ENCODE data around the gene MAN1C1. TPM values are rescaled to one million over a fixed set of nuclear protein-coding genes. Genes with fewer than 3 reads are reported as not detected.
"Not testable (repeated sequence)": the region's sequence is repeated elsewhere in the genome, so short reads cannot be mapped to it uniquely, and the experiment has no call there.

MAN1C1 gene
- polyA plus RNA-seq, 1 of the 3 experiments (the other 2 are of a cell fraction), result 0.20 TPM

DNA sequence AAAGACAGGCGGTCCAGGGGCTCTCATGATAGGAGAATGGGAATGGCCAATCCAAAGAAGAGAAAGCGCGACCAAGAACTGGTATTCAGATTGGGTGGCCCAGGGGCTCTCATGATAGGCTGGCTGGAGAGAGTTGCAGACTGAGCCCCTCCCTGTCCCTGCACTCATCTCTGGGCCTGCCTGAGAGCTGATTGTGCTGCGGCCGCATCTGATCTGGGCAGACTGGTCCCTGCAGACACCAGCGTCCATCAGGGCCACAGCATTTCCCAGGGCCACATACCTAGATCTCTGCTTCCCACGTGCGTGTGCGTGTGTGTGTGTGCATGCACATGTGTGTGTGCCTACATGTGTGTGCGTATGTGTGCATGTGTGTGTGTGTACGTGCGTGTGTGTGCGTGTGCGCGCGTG, 30.4 kb upstream of the MAN1C1 start:
- Histone ChIP-seq H3K36me3 (replicated peaks in 1 of 2; ENCODE audit: control insufficient read depth in 1 of 2, insufficient read depth in 2 of 2, low read length in 1 of 2) (no peaks in the 10 kb centered on the region), H3K4me3 (ENCODE audit: low read depth in 2 of 2, low read length in 1 of 2) (no peak overlapping the region), H3K4me1 (ENCODE audit: control insufficient read depth in 1 of 2, insufficient read depth in 2 of 2, low read depth in 1 of 2, low read length in 1 of 2) (no peaks in the 10 kb centered on the region; a peak in 1 of 4 replicates), H3K9me2 (no peaks in the 10 kb centered on the region), H3K27ac (ENCODE audit: low read depth in 2 of 2, low read length in 1 of 2) (no peak overlapping the region), H3K9me3 (no peaks in the 10 kb centered on the region), H4K20me1 (ENCODE audit: insufficient read depth) (no peaks in the 10 kb centered on the region), H3K9ac (no peak overlapping the region), H3K79me2 (ENCODE audit: insufficient read depth) (no peaks in the 10 kb centered on the region), H3K27me3 (ENCODE audit: insufficient read depth) (no peaks in the 10 kb centered on the region), H2AFZ (ENCODE audit: low read depth) (no peak overlapping the region), H3F3A (replicated peaks; ENCODE audit: insufficient read depth) (no peaks in the 10 kb centered on the region), H3K4me2 (no peak overlapping the region)
- TF ChIP-seq SMC3 (IDR thresholded peaks at IDR 0.05; ENCODE audit: low read depth, low read length), result no peak
- DNase-seq, result no peak
- WGBS (ENCODE audit: low lambda C conversion rate), result 97% methylated on average over 15 of the region's 16 CpGs
- CTCF ChIA-PET, result interaction anchor here (1.6 kb wide), 1 partner anchor 13 kb away, joined by 4 read pairs; no protein-coding TSS in a partner anchor
- POLR2A ChIA-PET, result no interaction called here

DNA sequence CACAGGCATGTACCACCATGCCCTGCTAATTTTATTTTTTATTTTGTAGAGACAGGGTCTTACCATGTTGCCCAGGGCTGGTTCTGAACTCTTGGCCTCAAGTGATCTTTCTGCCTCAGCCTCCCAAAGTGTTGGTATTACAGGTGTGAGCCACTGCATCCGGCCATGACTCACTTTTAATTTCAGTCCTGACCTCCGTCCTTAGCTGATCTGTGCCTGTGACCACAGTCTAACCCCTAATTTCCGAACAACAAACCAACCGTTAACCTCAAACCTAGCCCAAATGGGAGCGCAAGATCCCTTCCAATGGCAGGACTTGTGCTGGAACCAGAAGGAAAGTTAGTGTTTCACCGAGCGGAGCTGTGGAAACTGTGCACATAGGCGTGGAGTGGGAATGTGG, 29.3 kb upstream of the MAN1C1 start:
- TF ChIP-seq RCOR1 (IDR thresholded peaks at IDR 0.05; ENCODE audit: low read length) (no peak), EP300 (IDR thresholded peaks at IDR 0.05; ENCODE audit: borderline replicate concordance in 1 of 2, low read depth in 1 of 2, low read length in 1 of 2) (no peak), MEF2A (IDR thresholded peaks at IDR 0.05; ENCODE audit: borderline replicate concordance, low read depth) (no peak), MXI1 (IDR thresholded peaks at IDR 0.05; ENCODE audit: low read depth, low read length) (no peak), GABPA (IDR thresholded peaks at IDR 0.05; ENCODE audit: low read depth) (no peak), SMC3 (IDR thresholded peaks at IDR 0.05; ENCODE audit: low read depth, low read length) (no peak), ELF1 (IDR thresholded peaks at IDR 0.05) (no peak), FOXM1 (IDR thresholded peaks at IDR 0.05; ENCODE audit: low read depth) (no peak), FOXJ3 (CRISPR knock-in tag; IDR thresholded peaks at IDR 0.05) (no peak), YY1 (IDR thresholded peaks at IDR 0.05; ENCODE audit: low read depth) (no peak)
- TF ChIP-seq, protein P1, sequence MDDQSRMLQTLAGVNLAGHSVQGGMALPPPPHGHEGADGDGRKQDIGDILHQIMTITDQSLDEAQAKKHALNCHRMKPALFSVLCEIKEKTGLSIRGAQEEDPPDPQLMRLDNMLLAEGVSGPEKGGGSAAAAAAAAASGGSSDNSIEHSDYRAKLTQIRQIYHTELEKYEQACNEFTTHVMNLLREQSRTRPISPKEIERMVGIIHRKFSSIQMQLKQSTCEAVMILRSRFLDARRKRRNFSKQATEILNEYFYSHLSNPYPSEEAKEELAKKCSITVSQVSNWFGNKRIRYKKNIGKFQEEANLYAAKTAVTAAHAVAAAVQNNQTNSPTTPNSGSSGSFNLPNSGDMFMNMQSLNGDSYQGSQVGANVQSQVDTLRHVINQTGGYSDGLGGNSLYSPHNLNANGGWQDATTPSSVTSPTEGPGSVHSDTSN (IDR thresholded peaks at IDR 0.05), result no peak
- TF ChIP-seq, protein P2, sequence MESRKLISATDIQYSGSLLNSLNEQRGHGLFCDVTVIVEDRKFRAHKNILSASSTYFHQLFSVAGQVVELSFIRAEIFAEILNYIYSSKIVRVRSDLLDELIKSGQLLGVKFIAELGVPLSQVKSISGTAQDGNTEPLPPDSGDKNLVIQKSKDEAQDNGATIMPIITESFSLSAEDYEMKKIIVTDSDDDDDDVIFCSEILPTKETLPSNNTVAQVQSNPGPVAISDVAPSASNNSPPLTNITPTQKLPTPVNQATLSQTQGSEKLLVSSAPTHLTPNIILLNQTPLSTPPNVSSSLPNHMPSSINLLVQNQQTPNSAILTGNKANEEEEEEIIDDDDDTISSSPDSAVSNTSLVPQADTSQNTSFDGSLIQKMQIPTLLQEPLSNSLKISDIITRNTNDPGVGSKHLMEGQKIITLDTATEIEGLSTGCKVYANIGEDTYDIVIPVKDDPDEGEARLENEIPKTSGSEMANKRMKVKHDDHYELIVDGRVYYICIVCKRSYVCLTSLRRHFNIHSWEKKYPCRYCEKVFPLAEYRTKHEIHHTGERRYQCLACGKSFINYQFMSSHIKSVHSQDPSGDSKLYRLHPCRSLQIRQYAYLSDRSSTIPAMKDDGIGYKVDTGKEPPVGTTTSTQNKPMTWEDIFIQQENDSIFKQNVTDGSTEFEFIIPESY (IDR thresholded peaks at IDR 0.05; ENCODE audit: borderline replicate concordance, low read depth), result no peak
- TF ChIP-seq, protein P3, sequence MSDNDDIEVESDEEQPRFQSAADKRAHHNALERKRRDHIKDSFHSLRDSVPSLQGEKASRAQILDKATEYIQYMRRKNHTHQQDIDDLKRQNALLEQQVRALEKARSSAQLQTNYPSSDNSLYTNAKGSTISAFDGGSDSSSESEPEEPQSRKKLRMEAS (IDR thresholded peaks at IDR 0.05; ENCODE audit: low read depth), result no peak
- DNase-seq, result no peak
- Histone ChIP-seq H3K9me3 (no peaks in the 10 kb centered on the region), H3F3A (replicated peaks; ENCODE audit: insufficient read depth) (no peaks in the 10 kb centered on the region), H3K9ac (no peak overlapping the region), H3K79me2 (ENCODE audit: insufficient read depth) (no peaks in the 10 kb centered on the region), H3K36me3 (replicated peaks in 1 of 2; ENCODE audit: control insufficient read depth in 1 of 2, insufficient read depth in 2 of 2, low read length in 1 of 2) (no peaks in the 10 kb centered on the region), H3K27me3 (ENCODE audit: insufficient read depth) (no peaks in the 10 kb centered on the region), H3K27ac (ENCODE audit: low read depth in 2 of 2, low read length in 1 of 2) (no peak overlapping the region), H3K9me2 (no peaks in the 10 kb centered on the region), H4K20me1 (ENCODE audit: insufficient read depth) (no peaks in the 10 kb centered on the region), H3K4me2 (no peak overlapping the region), H3K4me1 (ENCODE audit: control insufficient read depth in 1 of 2, insufficient read depth in 2 of 2, low read depth in 1 of 2, low read length in 1 of 2) (no peaks in the 10 kb centered on the region; a peak in 1 of 4 replicates), H2AFZ (ENCODE audit: low read depth) (no peak overlapping the region), H3K4me3 (ENCODE audit: low read depth in 2 of 2, low read length in 1 of 2) (no peak overlapping the region)
- 90% methylated on average over 8 of the region's 8 CpGs for whole genome bisulfite sequencing (ENCODE audit: low lambda C conversion rate)
- POLR2A ChIA-PET, result no interaction called here
- CTCF ChIA-PET, result interaction anchor here (0.8 to 1.6 kb wide), 2 partner anchors 10 to 14 kb away, joined by 3 to 4 read pairs; no protein-coding TSS in a partner anchor

DNA sequence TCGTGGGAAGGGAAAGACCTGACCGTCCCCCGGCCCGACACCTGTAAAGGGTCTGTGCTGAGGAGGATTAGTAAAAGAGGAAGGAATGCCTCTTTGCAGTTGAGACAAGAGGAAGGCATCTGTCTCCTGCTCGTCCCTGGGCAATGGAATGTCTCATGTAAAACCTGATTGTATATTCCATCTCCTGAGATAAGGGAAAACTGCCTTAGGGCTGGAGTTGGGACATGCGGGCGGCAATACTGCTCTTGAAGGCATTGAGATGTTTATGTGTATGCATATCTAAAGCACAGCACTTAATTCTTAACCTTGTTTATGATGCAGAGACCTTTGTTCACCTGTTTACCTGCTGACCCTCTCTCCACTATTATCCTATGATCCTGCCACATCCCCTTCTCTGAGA, 28.4 kb upstream of the MAN1C1 start:
- H4K20me1 ChIP-seq (ENCODE audit: insufficient read depth); H3K27me3 ChIP-seq (ENCODE audit: insufficient read depth); H3K36me3 ChIP-seq (replicated peaks in 1 of 2; ENCODE audit: control insufficient read depth in 1 of 2, insufficient read depth in 2 of 2, low read length in 1 of 2); H3K27ac ChIP-seq (ENCODE audit: low read depth in 2 of 2, low read length in 1 of 2); H3K4me1 ChIP-seq (ENCODE audit: control insufficient read depth in 1 of 2, insufficient read depth in 2 of 2, low read depth in 1 of 2, low read length in 1 of 2); H3K9me2 ChIP-seq; DNase-seq; H2AFZ ChIP-seq (ENCODE audit: low read depth); H3K4me2 ChIP-seq; H3K9me3 ChIP-seq; H3F3A ChIP-seq (replicated peaks; ENCODE audit: insufficient read depth); CTCF ChIA-PET; H3K4me3 ChIP-seq (ENCODE audit: low read depth in 2 of 2, low read length in 1 of 2); H3K79me2 ChIP-seq (ENCODE audit: insufficient read depth); H3K9ac ChIP-seq; POLR2A ChIA-PET: not testable (repeated sequence)
- WGBS (ENCODE audit: low lambda C conversion rate), result 57% methylated on average over 7 of the region's 7 CpGs

DNA sequence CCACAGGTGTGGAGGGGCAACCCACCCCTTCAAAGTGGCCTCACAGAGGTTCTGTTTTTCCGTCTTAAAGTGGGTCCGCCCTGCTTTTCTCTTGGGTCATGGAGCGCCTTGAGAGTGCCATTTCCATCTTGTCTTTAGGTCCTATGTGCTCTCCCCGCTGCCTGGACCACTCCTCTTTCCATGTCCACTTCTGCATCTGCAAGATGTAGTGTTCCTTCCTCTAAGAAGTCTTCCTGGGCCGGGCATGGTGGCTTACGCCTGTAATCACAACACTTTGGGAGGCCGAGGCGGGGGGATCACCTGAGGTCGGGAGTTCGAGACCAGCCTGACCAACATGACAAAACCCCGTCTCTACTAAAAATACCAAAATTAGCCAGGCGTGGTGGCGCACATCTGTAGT, 27.8 kb upstream of the MAN1C1 start:
- POLR2A ChIA-PET, result not testable (repeated sequence)
- WGBS (ENCODE audit: low lambda C conversion rate), result 82% methylated on average over 11 of the region's 13 CpGs
- CTCF ChIA-PET, result interaction anchor here (1.4 to 1.6 kb wide), 3 partner anchors 15 to 219 kb away, joined by 3 to 8 read pairs (median 6); no protein-coding TSS in a partner anchor

More for the DNA sequence above, 27.8 kb upstream of the MAN1C1 start:
- H3K9me2 ChIP-seq; H3K9ac ChIP-seq; H3K4me1 ChIP-seq (ENCODE audit: control insufficient read depth in 1 of 2, insufficient read depth in 2 of 2, low read depth in 1 of 2, low read length in 1 of 2); H3K4me2 ChIP-seq; H3K27me3 ChIP-seq (ENCODE audit: insufficient read depth); H3F3A ChIP-seq (replicated peaks; ENCODE audit: insufficient read depth); H3K36me3 ChIP-seq (replicated peaks in 1 of 2; ENCODE audit: control insufficient read depth in 1 of 2, insufficient read depth in 2 of 2, low read length in 1 of 2); H3K9me3 ChIP-seq; H4K20me1 ChIP-seq (ENCODE audit: insufficient read depth); DNase-seq; H3K4me3 ChIP-seq (ENCODE audit: low read depth in 2 of 2, low read length in 1 of 2); H3K79me2 ChIP-seq (ENCODE audit: insufficient read depth); H3K27ac ChIP-seq (ENCODE audit: low read depth in 2 of 2, low read length in 1 of 2); H2AFZ ChIP-seq (ENCODE audit: low read depth): not testable (repeated sequence)
